GM12878 (cell line): ENCODE results near the gene NPAS2. TPM values are rescaled to one million over a fixed set of nuclear protein-coding genes. Genes with fewer than 3 reads are reported as not detected.

Experiments used
- ATAC-seq: fragments of 200-7000 bp; cut with Tn5 transposase; 3 replicates; pipeline ENCODE4 v1.9.1; 2020; ENCODE audit warnings: mild to moderate bottlenecking, moderate library complexity
- BruUV-seq: library from RNA; stranded (reverse); fragments of 400-500 nt; replicated peaks from 2 replicates; lab custom pipeline; 2021; lab: Mats Ljungman, UMichigan
- CTCF ChIA-PET: fragments of 300-600 bp; sonication (Branson Sonifier 250); formaldehyde crosslinking; extraction: SDS; loops from one replicate; lab custom pipeline; 2021; ENCODE audit warnings: inconsistent platforms; lab: Yijun Ruan, JAX
- POLR2A ChIA-PET: fragments of 350-600 bp; formaldehyde crosslinking; extraction: SDS; loops from one replicate; lab custom pipeline; 2021; ENCODE audit warnings: inconsistent platforms; lab: Charles Lee
- RAD21 ChIA-PET: fragments of 300-600 bp; sonication (Branson Sonifier 250); formaldehyde crosslinking; loops from one replicate; lab custom pipeline; 2023; ENCODE audit warnings: antibody characterized with exemption; ENCODE audit not compliant: unreplicated experiment; lab: Charles Lee
- SMC1A ChIA-PET: fragments of 300-600 bp; sonication (Branson Sonifier 250); formaldehyde crosslinking; loops from one replicate; lab custom pipeline; 2023; ENCODE audit not compliant: unreplicated experiment, uncharacterized antibody; lab: Charles Lee
- DNase-seq: peaks from one replicate; pipeline ENCODE4 v3.0.0-alpha.2; 2011; ENCODE audit warnings: low read depth, low spot score
- FAIRE-seq: peaks from 3 replicates; lab custom pipeline; 2011; peaks lifted over from hg19 to GRCh38; lab: Jason Lieb, UNC
- H2AFZ ChIP-seq: 2 replicates; pipeline ENCODE4 v1.6.0; 2011; ENCODE audit warnings: low read depth, low read length, control low read depth; ENCODE audit not compliant: control insufficient read depth
- H3K27ac ChIP-seq: 2 replicates; pipeline ENCODE4 v1.5.1; 2011; ENCODE audit warnings: control low read depth; ENCODE audit not compliant: control insufficient read depth, insufficient read depth
- H3K27me3 ChIP-seq, 2 experiments: replicated peaks in 1 of 2; 2 replicates each; pipeline versions ENCODE4 v1.6.0 to v1.6.1; 2011; ENCODE audit warnings: low read length in 1 of 2; ENCODE audit not compliant: control insufficient read depth in 2 of 2, insufficient read depth in 2 of 2
- H3K36me3 ChIP-seq, 2 experiments: 2 replicates each; pipeline ENCODE4 v1.5.1; 2011; ENCODE audit warnings: low read length in 1 of 2; ENCODE audit not compliant: control insufficient read depth in 2 of 2, insufficient read depth in 2 of 2
- H3K4me1 ChIP-seq: 2 replicates; pipeline ENCODE4 v1.6.1; 2011; ENCODE audit warnings: mild to moderate bottlenecking, low read length, moderate library complexity, mixed read lengths; ENCODE audit not compliant: control insufficient read depth, insufficient read depth
- H3K4me2 ChIP-seq: 2 replicates; pipeline ENCODE4 v1.6.0; 2011; ENCODE audit warnings: control low read depth; ENCODE audit not compliant: control insufficient read depth, insufficient read depth
- H3K4me3 ChIP-seq: fragments of 200-600 bp; sonication (generic); 2 replicates; pipeline ENCODE4 v1.5.1; 2016
- H3K79me2 ChIP-seq: 2 replicates; pipeline ENCODE4 v1.6.0; 2011; ENCODE audit warnings: low read length; ENCODE audit not compliant: control insufficient read depth, insufficient read depth
- H3K9ac ChIP-seq: 2 replicates; pipeline ENCODE4 v1.8.0; 2011; ENCODE audit warnings: low read length, control low read depth, mixed read lengths; ENCODE audit not compliant: control insufficient read depth, insufficient read depth
- H3K9me3 ChIP-seq: replicated peaks from 3 replicates; pipeline ENCODE4 v1.5.1; 2011; ENCODE audit warnings: mild to moderate bottlenecking, low read length; ENCODE audit not compliant: control insufficient read depth, insufficient read depth
- H4K20me1 ChIP-seq: 2 replicates; pipeline ENCODE4 v1.6.0; 2011; ENCODE audit not compliant: control insufficient read depth, insufficient read depth
- CBFB ChIP-seq: IDR thresholded peaks from 2 replicates; pipeline ENCODE4 v1.6.1; 2016; ENCODE audit warnings: antibody characterized with exemption, low read depth
- CBX3 ChIP-seq: fragments of 200-600 bp; sonication (generic); IDR thresholded peaks from 2 replicates; pipeline ENCODE4 v1.6.1; 2016; ENCODE audit warnings: low read depth, borderline replicate concordance
- EGR1 ChIP-seq, 2 experiments: IDR thresholded peaks; 1 replicate in 1 of 2; 2 replicates in 1 of 2; pipeline ENCODE4 v1.6.1; 2011 to 2012; ENCODE audit warnings: low read depth in 2 of 2, low read length in 2 of 2, borderline replicate concordance in 1 of 2, mild to moderate bottlenecking in 1 of 2, moderate library complexity in 1 of 2
- EP300 ChIP-seq, 2 experiments: fragments of 150-350 bp in 1 of 2; IDR thresholded peaks; 2 replicates each; pipeline ENCODE4 v1.6.1; 2011 to 2012; ENCODE audit warnings: low read depth in 2 of 2, low read length in 2 of 2, borderline replicate concordance in 1 of 2, improper control_type of control experiment in 1 of 2, inconsistent platforms in 1 of 2; ENCODE audit not compliant: control insufficient read depth in 1 of 2
- KDM1A ChIP-seq: fragments of 200-600 bp; sonication (generic); IDR thresholded peaks from 2 replicates; pipeline ENCODE4 v1.6.1; 2016; ENCODE audit warnings: borderline replicate concordance
- NFYB ChIP-seq: IDR thresholded peaks from 2 replicates; pipeline ENCODE4 v1.6.1; 2011; ENCODE audit warnings: low read depth, mild to moderate bottlenecking, low read length, improper control_type of control experiment, moderate library complexity; ENCODE audit not compliant: insufficient read depth
- NR2C1 ChIP-seq: fragments of 450-650 bp; IDR thresholded peaks from 2 replicates; pipeline ENCODE4 v1.6.1; 2017; ENCODE audit warnings: antibody characterized with exemption, mild to moderate bottlenecking, moderate library complexity
- NRF1 ChIP-seq: conservative IDR thresholded peaks from 2 replicates; pipeline ENCODE4 v1.6.1; 2011; ENCODE audit warnings: mild to moderate bottlenecking, low read depth, low read length, improper control_type of control experiment
- RB1 ChIP-seq: fragments of 450-650 bp; formaldehyde crosslinking; IDR thresholded peaks from 2 replicates; pipeline ENCODE4 v1.6.1; 2017; ENCODE audit warnings: mild to moderate bottlenecking, borderline replicate concordance
- SMAD1 ChIP-seq: fragments of 450-650 bp; IDR thresholded peaks from 2 replicates; pipeline ENCODE4 v1.6.1; 2018; ENCODE audit warnings: mild to moderate bottlenecking, low read depth; ENCODE audit not compliant: partially characterized antibody
- SRF ChIP-seq, 2 experiments: IDR thresholded peaks; 2 replicates each; pipeline ENCODE4 v1.6.1; 2011; ENCODE audit warnings: low read depth in 2 of 2, low read length in 2 of 2, mild to moderate bottlenecking in 1 of 2, moderate library complexity in 1 of 2
- TCF7 ChIP-seq: IDR thresholded peaks from 2 replicates; pipeline ENCODE4 v1.6.1; 2014; ENCODE audit warnings: antibody characterized with exemption, borderline replicate concordance
- YY1 ChIP-seq: IDR thresholded peaks from 2 replicates; pipeline ENCODE4 v1.6.1; 2011; ENCODE audit warnings: low read depth, mild to moderate bottlenecking, low read length
- ZSCAN29 ChIP-seq: fragments of 450-650 bp; IDR thresholded peaks from 2 replicates; pipeline ENCODE4 v1.6.1; 2017; ENCODE audit warnings: mild to moderate bottlenecking, moderate library complexity
- WGBS: methylation state at CpG from one replicate; pipeline ENCODE4 v1.1.6; 2016; ENCODE audit warnings: low lambda C conversion rate; ENCODE audit not compliant: insufficient replicate concordance, insufficient coverage; ENCODE audit errors: missing lambda C conversion rate; 5-methylcytosine and 5-hydroxymethylcytosine counted together
- in situ Hi-C: fragments of 300-500 bp; cut with MboI; formaldehyde crosslinking; loops from 9 replicates; pipeline ENCODE4 v1.14.3; 2018; ENCODE audit warnings: mixed read lengths
- intact Hi-C: fragments of 100-400 bp; cut with micrococcal nuclease; formaldehyde crosslinking; loops from one replicate; pipeline ENCODE4 v1.14.2; 2022; ENCODE audit not compliant: unreplicated experiment
- polyA plus RNA-seq, 11 experiments: library from polyadenylated mRNA; depleted of rRNA in 4 of 11; unstranded in 6 of 11; stranded (reverse) in 5 of 11; fragments of >200 nt; fragmentation: Nextera tagmentation in 4 of 11; fragmentation: Illumina TruSeq in 1 of 11; extraction: Ambion mirVana in 4 of 11; extraction: Trizol in 1 of 11; gene quantifications; 1 replicate in 1 of 11; 2 replicates in 10 of 11; pipeline versions ENCODE4 v1.2.1 to v1.2.3, GENCODE V29; 2011 to 2016; ENCODE audit warnings: inconsistent platforms in 2 of 11, missing spikeins in 2 of 11, low read depth in 1 of 11
- total RNA-seq, 4 experiments: library from RNA; depleted of rRNA in 3 of 4; stranded (reverse); fragments of >200 nt in 3 of 4; fragmentation: Illumina TruSeq in 1 of 4; extraction: Trizol in 1 of 4; gene quantifications; 2 replicates each; pipeline versions ENCODE4 v1.2.1 to v1.2.3, GENCODE V29; 2013 to 2021
- TF ChIP-seq, protein P1 (sequence below): IDR thresholded peaks from 2 replicates; pipeline ENCODE4 v1.6.1; 2011; ENCODE audit warnings: borderline replicate concordance, low read depth, mild to moderate bottlenecking, moderate library complexity, low read length; ENCODE audit not compliant: insufficient read depth, poor library complexity, severe bottlenecking

The NPAS2 gene
- total and polyA plus RNA-seq, 10 of the 15 experiments (the other 5 are each of a cell fraction or from before 2014, with no cell fraction given), result 0.08 TPM; not detected in 9

DNA sequence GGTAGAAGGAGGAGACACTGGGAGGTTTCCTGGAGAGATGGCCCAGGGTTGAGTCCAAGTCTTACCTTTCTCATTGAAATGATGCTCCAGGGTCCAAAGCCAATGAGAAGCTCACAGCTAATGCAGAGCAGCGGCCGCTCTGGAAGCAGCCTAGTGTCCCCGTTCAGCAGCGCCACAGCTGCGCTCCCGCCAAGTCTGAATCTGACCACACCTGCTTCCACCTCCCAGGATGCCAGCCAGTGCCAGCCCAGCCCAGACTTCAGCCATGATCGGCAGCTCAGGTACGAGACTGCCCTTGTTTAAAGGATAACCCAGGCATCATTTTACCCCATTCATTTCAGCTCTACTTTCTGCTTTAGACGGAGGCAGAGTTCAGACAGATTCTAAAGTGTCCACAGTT lies 170.2 kb downstream of the NPAS2 start:
- no peak for ATAC-seq
- Histone ChIP-seq H3K4me1 (no peaks in the 10 kb centered on the region), H3K27me3 (no peaks in the 10 kb centered on the region), H4K20me1 (no peaks in the 10 kb centered on the region), H3K4me2 (no peak overlapping the region), H3K9ac (no peak overlapping the region), H3K9me3 (no peaks in the 10 kb centered on the region), H3K27ac (no peak overlapping the region), H3K79me2 (no peaks in the 10 kb centered on the region), H2AFZ (no peak overlapping the region), H3K36me3 (no peaks in the 10 kb centered on the region), H3K4me3 (no peak overlapping the region)
- ChIA-PET SMC1A (no interaction called here), CTCF (interaction anchor here (6.5 kb wide), 1 partner anchor 383 kb away, joined by 73 read pairs; no protein-coding TSS in a partner anchor), RAD21 (no interaction called here), POLR2A (interaction anchor here (0.6 kb wide), 1 partner anchor 398 kb away, joined by 3 read pairs; no protein-coding TSS in a partner anchor)
- no peak for FAIRE-seq
- 84% methylated on average over 9 of the region's 9 CpGs for WGBS
- DNase-seq, result no peak
- in situ Hi-C loops (loop anchor here (10.0 kb wide), 1 partner anchor 395 kb away; no protein-coding TSS in a partner anchor), intact Hi-C loops (no loop called here)
- BruUV-seq, result no TSS peak
- TF ChIP-seq NRF1 (no peak), SRF (IDR thresholded peaks at IDR 0.05; ENCODE audit: low read depth in 2 of 2, low read length in 2 of 2) (no peak), CBFB (no peak), RB1 (no peak)

DNA sequence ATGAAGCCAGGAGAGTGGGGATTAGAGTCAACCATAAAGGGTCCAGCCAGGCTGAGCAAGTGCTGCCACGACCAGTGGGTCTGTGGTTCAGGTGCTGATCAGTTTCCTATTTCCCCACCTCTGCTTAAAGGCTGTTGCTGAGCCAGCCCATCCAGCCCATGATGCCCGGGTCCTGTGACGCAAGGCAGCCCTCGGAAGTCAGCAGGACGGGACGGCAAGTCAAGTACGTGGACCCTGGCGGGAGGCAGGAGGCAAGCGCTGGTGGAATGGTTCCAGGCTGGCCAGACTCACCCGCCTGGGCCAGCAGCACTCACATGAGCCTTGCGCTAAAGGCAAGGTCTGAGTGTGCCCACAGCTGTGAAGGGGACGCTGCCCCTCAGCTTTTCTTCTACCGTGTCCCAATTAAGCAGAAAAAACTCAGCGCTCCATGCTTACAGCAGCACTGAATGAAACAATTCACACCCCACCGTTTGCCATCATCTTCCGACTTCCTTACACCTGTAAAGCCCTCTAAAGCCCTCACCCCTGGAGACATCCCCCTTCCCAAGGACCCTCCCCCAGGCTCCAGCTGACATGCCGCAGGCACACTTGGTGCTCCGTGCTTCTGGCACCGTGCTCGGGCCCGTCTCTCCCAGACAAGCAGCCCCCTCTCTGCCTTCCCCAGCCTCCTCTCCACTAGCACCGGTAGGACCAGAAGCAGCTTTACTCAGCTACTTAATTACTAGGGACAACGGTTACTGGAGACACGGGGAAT lies 170.9 kb downstream of the NPAS2 start:
- no peak overlapping the region for H3K4me2 ChIP-seq
- 59% methylated on average over 23 of the region's 24 CpGs for WGBS
- no peaks in the 10 kb centered on the region for H3K9me3 ChIP-seq
- H2AFZ ChIP-seq, result no peak overlapping the region
- no peak for ATAC-seq
- FAIRE-seq, result no peak
- ChIA-PET POLR2A (interaction anchor here (0.6 kb wide), 2 partner anchors 399 to 578 kb away, joined by 3 to 5 read pairs; no protein-coding TSS in a partner anchor), RAD21 (no interaction called here), SMC1A (no interaction called here), CTCF (interaction anchor here (0.5 to 6.5 kb wide), 2 partner anchors 384 to 397 kb away, joined by 3 to 73 read pairs; partner anchors contain the start of gene CREG2)
- DNase-seq, result no peak
- H3K9ac ChIP-seq, result no peak overlapping the region
- H3K4me1 ChIP-seq, result no peaks in the 10 kb centered on the region
- H3K79me2 ChIP-seq, result no peaks in the 10 kb centered on the region
- in situ Hi-C loops, result loop anchor here (10.0 kb wide), 1 partner anchor 396 kb away; no protein-coding TSS in a partner anchor
- BruUV-seq, result no TSS peak
- no peaks in the 10 kb centered on the region for H4K20me1 ChIP-seq
- H3K4me3 ChIP-seq, result no peak overlapping the region
- H3K27ac ChIP-seq, result no peak overlapping the region
- intact Hi-C loops, result no loop called here
- no peaks in the 10 kb centered on the region for H3K27me3 ChIP-seq
- H3K36me3 ChIP-seq, result no peaks in the 10 kb centered on the region
- no peak for TF ChIP-seq NR2C1
- no peak for TF ChIP-seq TCF7
- TF ChIP-seq NFYB, result no peak
- no peak for TF ChIP-seq SMAD1
- TF ChIP-seq CBX3, result no peak
- TF ChIP-seq, protein P1, sequence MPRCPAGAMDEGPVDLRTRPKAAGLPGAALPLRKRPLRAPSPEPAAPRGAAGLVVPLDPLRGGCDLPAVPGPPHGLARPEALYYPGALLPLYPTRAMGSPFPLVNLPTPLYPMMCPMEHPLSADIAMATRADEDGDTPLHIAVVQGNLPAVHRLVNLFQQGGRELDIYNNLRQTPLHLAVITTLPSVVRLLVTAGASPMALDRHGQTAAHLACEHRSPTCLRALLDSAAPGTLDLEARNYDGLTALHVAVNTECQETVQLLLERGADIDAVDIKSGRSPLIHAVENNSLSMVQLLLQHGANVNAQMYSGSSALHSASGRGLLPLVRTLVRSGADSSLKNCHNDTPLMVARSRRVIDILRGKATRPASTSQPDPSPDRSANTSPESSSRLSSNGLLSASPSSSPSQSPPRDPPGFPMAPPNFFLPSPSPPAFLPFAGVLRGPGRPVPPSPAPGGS, result no peak
- no peak for TF ChIP-seq EGR1 (IDR thresholded peaks at IDR 0.05; ENCODE audit: borderline replicate concordance in 1 of 2, low read depth in 2 of 2, low read length in 2 of 2)
- TF ChIP-seq ZSCAN29, result no peak
- TF ChIP-seq RB1, result no peak
- no peak for TF ChIP-seq YY1
- no peak for TF ChIP-seq KDM1A
- TF ChIP-seq EP300 (IDR thresholded peaks at IDR 0.05; ENCODE audit: borderline replicate concordance in 1 of 2, control insufficient read depth in 1 of 2, low read depth in 2 of 2, low read length in 2 of 2), result no peak
